Peyer's patch (tissue), 4 donors: ENCODE results near the gene C19orf12. TPM values are rescaled to one million over a fixed set of nuclear protein-coding genes. Genes with fewer than 3 reads are reported as not detected.

ENCODE experiments used
- DNase-seq, 3 donors: peaks; one replicate each; pipeline ENCODE4 v3.0.0-alpha.2; 2017 to 2019
- H3K27ac ChIP-seq, 4 donors: fragments of 200-600 bp; sonication (generic); one replicate each; pipeline ENCODE4 v1.5.1; 2016 to 2019
- H3K27me3 ChIP-seq, 2 donors: fragments of 200-600 bp; sonication (generic); one replicate each; pipeline ENCODE4 v1.5.1; 2019
- H3K36me3 ChIP-seq, 3 donors: fragments of 200-600 bp; sonication (generic); one replicate each; pipeline ENCODE4 v1.5.1; 2016 to 2019
- H3K4me1 ChIP-seq, 4 donors: fragments of 200-600 bp; sonication (generic); one replicate each; pipeline ENCODE4 v1.5.1; 2016 to 2019
- H3K4me3 ChIP-seq, 4 donors: fragments of 200-600 bp; sonication (generic); 1 replicate in 3 of 4; 2 replicates in 1 of 4; pipeline ENCODE4 v1.5.1; 2016 to 2019; ENCODE audit warnings: mild to moderate bottlenecking in 1 of 4
- H3K9me3 ChIP-seq, 4 donors: fragments of 200-600 bp; sonication (generic); one replicate each; pipeline ENCODE4 v1.5.1; 2016 to 2019; ENCODE audit warnings: mild to moderate bottlenecking in 1 of 4
- CTCF ChIP-seq, 6 experiments: fragments of 450-650 bp in 4 of 6; fragments of 200-600 bp in 2 of 6; sonication (generic) in 1 of 6; IDR thresholded peaks; one replicate each; pipeline ENCODE4 v1.5.1; 2017 to 2019; ENCODE audit warnings: antibody characterized with exemption in 6 of 6, mild to moderate bottlenecking in 3 of 6, moderate library complexity in 1 of 6
- POLR2A ChIP-seq, 2 donors: fragments of 450-650 bp; IDR thresholded peaks; one replicate each; pipeline ENCODE4 v1.5.1; 2017; ENCODE audit warnings: antibody characterized with exemption in 2 of 2, mild to moderate bottlenecking in 2 of 2, moderate library complexity in 2 of 2
- total RNA-seq, 4 donors: library from RNA; depleted of rRNA; stranded (reverse); fragments of >200 nt; gene quantifications; one replicate each; pipeline ENCODE4 v1.1.0, GENCODE V29; 2016

C19orf12 gene
- total RNA-seq, 4 donors from 2014 or later, result 18.2 to 49.1 (median 28.2) TPM

- Histone ChIP-seq H3K4me1 (no peaks in the 10 kb centered on the region), H3K27ac (no peak overlapping the region), H3K27me3 (no peaks in the 10 kb centered on the region), H3K36me3 (peaks cover 0 to 34% (median 0%) of the 10 kb centered on the region in 3 donors), H3K4me3 (no peak overlapping the region), H3K9me3 (no peaks in the 10 kb centered on the region)
- TF ChIP-seq POLR2A (IDR thresholded peaks at IDR 0.05) (no peak), CTCF (IDR thresholded peaks at IDR 0.05) (no peak)
- DNase-seq, result no peak
These were observed 14.6 kb downstream of the C19orf12 start for GRCh38 chr19:29700498-29700897.

- no peak overlapping the region for H3K4me3 ChIP-seq
- no peak overlapping the region for H3K27ac ChIP-seq
- TF ChIP-seq CTCF (IDR thresholded peaks at IDR 0.05) (no peak), POLR2A (IDR thresholded peaks at IDR 0.05) (no peak)
- DNase-seq, result no peak
- H3K9me3 ChIP-seq, result no peaks in the 10 kb centered on the region
- no peaks in the 10 kb centered on the region for H3K4me1 ChIP-seq
- peaks cover 0 to 29% (median 0%) of the 10 kb centered on the region in 3 donors for H3K36me3 ChIP-seq
- H3K27me3 ChIP-seq, result no peaks in the 10 kb centered on the region
These were observed 15.2 kb downstream of the C19orf12 start for GRCh38 chr19:29699861-29700260.

DNA sequence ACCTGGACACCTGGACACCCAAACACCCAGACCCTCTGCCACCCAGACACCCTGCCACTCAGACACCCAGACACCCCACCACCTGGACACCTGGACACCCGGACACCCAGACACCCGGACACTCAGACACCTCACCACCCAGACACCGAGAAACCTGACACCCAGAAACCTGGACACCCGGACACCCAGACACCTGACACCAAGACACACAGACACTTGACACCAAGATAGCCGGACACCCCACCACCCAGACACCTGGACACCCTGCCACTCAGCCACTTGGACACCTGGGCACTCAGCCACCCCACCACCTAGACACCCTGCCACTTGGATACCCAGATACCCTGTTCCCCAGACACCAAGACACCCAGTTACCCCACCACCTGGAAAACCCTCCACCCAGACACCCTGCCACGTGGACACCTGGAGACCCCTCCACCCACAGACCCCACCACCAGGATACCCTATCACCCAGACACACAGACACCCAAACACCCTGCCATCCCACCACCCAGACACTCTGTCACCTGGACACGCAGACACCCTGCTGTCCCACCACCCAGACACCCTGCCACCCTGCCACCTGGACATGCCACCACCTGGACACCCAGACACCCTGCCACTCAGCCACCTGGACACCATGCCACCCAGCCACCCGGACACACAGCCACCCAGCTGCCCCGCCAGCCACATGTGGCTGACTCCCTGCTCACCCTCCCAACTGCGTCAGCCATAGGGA lies 17.4 kb downstream of the C19orf12 start:
- H3K4me1 ChIP-seq, result no peaks in the 10 kb centered on the region
- no peaks in the 10 kb centered on the region for H3K27me3 ChIP-seq
- DNase-seq, result no peak
- H3K36me3 ChIP-seq, result peaks cover 0 to 11% (median 0%) of the 10 kb centered on the region in 3 donors
- no peak overlapping the region for H3K27ac ChIP-seq
- TF ChIP-seq POLR2A (IDR thresholded peaks at IDR 0.05) (no peak), CTCF (IDR thresholded peaks at IDR 0.05) (no peak)
- H3K9me3 ChIP-seq, result no peaks in the 10 kb centered on the region
- H3K4me3 ChIP-seq, result no peak overlapping the region

DNA sequence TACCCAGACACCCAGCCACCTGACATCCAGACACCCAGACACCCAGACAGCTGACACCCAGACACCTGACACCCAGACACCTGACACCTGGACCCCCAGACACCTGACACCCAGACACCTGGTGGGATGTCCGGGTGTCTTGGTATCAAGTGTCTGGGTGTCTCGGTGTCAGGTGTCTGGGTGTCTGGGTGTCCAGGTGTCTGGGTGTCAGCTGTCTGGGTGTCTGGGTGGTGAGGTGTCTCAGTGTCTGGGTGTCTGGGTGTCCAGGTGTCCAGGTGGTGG lies 18.6 kb downstream of the C19orf12 start:
- TF ChIP-seq CTCF (IDR thresholded peaks at IDR 0.05), result no peak
- TF ChIP-seq POLR2A (IDR thresholded peaks at IDR 0.05), result no peak
- Histone ChIP-seq H3K27ac (no peak overlapping the region), H3K9me3 (no peaks in the 10 kb centered on the region), H3K4me3 (no peak overlapping the region), H3K27me3 (no peaks in the 10 kb centered on the region), H3K36me3 (no peaks in the 10 kb centered on the region), H3K4me1 (no peaks in the 10 kb centered on the region)
- DNase-seq, result peak in 1 of 3 donors; percentile 25

DNA sequence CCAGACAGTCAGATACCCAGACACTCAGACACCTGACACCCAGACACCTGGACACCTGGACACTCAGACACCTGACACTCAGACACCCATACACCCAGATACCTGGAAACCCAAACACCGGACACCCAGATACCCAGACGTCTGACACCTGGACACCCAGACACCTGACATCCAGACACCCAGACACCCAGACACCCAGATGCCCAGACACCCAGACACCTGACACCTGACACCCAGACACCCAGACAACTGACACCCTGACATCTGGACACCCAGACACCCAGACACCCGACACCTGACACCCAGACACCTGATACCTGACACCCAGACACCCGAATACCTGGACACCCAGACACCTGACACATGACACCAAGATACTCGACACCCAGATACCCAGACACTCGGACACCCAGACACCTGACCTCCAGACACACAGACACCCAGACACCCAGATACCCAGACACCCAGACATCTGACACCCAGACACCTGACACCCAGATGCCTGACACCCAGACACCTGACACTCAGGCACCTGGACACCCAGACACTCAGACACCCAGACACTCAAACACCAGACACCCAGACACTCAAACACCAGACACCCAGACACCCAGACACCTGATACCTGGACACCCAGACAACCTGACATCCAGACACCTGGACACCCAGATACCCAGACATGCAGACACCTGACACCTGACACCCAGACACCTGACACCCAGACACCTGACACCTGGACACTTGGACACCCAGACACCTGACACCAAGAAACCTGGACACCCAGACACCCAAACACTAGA lies 19.1 kb downstream of the C19orf12 start:
- Histone ChIP-seq H3K4me3 (no peak overlapping the region), H3K4me1 (no peaks in the 10 kb centered on the region), H3K27me3 (no peaks in the 10 kb centered on the region), H3K36me3 (no peaks in the 10 kb centered on the region), H3K9me3 (no peaks in the 10 kb centered on the region), H3K27ac (no peak overlapping the region)
- TF ChIP-seq POLR2A (IDR thresholded peaks at IDR 0.05) (no peak), CTCF (IDR thresholded peaks at IDR 0.05) (no peak)
- DNase-seq, result peak in 1 of 3 donors; percentile 41
